Inflammatory macrophage treated with lipopolysaccharide for 1 hour (primary cell): ENCODE data around the gene SCARF1.
A peak's percentile ranks its signal among the peaks of the same experiment; 100 is the strongest.

Source experiments
- DNase-seq, 2 donors: peaks; one replicate each; pipeline ENCODE4 v3.0.0-alpha.2; 2020 to 2022

Gene SCARF1

DNA sequence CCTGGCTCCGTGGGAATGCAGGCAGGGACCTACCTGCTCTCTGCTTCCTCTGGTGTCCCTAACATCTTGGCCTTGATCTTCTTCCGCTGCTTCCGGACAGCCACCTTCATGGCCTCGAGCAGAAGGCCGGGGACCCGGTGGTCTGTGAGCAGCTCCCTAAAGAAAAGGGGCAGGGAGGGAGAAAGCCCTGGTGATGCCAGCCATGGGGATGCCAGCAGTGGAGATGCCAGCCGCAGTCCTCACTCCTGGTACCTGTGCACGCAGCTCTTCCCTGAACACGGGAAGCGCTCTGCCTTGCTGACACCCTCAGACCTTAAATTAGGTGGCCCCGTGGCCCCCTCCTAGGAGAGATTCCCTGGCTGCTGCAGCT, 2.3 kb upstream of the SCARF1 start:
- DNase-seq, result no peak

DNA sequence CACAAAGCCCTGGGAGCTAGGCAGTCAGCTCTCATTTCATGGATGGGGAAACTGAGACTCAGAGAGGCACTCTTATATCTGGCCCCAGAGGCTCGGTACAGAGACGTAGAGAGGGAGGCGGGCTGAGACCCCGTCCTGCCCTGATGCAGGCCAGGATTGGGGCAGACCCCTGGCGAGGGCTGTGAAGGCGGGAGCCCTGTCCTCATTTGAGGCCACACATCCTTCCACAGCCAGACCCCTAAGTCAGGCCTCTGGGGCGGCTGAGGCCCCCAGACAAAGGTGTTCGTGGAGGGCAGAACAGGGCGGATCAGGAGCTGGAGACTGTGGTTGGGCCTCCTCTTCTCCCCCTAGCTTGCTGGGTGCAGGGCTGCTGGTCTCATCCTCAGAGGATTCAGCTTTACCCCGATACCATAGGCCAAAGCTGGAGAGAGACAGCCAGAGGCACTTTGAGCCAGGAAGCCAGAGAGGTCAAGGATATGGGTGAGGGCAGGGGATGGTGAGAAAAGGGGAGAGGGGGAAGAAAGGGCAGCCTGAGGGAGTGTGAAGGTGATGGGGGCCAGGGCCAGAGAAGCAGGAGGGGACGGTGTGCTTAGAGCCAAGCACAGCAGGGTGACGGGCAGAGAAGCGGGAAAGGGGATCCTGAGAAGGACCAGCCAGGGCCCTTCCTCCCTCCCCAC, 805 bp upstream of the SCARF1 start:
- DNase-seq, result no peak

DNA sequence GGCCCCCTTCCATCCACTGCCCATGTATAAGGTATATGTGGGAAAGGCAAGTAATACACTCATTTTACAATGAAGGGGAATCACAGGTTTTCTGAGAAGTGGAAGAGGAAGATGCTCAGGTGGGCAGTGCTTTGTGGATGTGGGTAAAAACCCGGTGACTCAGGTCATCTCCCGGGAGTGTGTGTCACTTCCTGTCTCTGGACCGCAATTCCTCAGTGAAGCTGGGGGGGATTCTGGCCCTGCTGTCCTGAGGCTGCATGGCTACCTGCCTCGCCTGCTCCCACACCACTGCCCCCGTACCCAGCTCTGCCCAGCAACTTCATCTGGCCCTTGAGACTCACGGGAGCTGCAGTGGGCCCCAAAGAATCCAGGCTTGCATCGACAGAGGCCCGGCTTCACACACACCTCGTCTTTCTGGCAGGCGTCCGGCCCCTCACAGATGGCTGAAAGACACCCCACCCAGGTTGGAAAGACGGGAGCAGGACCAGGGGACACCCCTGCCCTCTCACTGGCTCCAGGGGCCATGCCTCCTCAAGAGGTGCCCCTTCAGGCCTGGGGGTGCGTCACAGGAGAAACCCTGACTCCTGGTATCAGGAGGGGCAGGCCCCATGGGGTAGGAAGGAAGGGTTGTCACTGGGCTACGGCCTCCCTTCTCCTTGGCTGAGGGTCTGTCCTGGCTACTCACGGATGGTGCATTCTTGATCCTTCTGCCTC, 882 bp downstream of the SCARF1 start:
- DNase-seq, result peak; percentile 58 to 88

DNA sequence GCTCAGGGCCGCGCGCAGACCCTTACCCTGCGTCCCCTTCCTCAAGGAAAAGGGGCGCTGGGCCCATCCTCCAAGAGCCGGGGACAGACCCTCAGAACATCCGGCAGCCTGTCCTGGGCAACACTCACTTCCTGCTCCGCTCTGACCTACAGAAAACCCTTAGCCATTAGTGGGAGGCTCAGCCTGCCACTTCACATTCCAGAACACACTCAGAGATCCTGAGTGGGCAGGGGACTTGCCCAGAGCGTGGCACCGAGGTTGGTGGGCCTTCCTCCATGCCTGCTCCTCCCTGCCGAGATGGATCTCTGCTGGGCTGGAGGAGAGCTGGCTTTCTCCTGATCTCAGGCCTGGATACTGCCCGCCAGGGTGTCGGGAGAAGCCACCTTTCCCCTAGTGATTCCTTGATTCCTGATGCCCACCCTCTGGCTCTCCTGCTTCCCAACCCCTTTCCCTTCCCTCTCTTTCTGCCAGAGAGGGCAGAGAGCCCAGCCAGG, 1.5 kb downstream of the SCARF1 start:
- peak; percentile 58 to 84 for DNase-seq

DNA sequence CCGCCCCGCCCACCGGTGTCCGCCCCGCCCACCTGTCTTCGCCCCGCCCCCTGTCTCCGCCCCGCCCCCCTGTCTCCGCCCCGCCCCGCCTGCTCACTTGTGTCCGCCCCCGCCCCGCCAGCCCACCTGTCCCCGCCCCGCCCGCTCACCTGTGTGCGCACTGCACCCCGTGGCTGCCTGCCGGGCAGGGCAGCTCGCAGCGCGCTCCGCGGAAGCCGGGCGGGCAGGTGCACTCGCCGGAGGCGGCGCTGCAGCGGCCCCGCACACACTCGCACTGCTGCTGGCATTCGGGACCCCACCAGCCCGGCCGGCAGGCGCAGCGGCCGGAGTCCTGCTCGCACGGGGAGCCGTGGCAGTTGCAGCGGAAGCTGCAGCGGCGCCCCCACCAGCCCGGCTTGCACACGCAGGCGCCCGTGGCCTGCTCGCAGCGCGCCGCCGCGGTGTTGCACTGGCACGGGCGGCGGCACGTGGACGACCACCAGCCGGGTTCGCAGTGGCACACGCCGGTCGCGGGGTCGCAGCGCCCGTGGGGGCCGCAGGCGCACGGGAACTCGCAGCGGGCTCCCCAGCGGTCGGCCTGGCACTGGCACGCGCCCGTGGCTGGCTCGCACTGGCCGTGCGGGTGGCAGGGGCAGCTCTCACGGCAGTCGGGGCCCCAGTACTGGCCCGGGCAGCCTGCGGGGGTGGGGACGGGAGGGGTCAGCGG, 2.1 kb downstream of the SCARF1 start:
- DNase-seq, result no peak

DNA sequence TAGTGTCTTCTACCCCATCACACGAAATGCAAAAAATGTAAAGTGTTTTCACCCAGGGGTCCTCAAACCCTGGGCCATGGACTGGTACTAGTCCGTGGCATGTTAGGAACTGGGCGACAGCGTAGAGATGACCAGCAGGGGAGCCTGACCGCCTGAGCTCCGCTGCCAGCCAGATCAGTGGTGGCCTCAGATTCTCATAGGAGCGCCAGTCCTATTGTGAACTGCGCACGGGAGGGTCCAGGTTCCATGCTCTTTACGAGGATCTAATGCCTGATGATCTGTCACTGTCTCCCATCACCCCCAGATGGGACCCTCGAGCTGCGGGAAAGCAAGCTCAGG, 4.5 kb downstream of the SCARF1 start:
- no peak for DNase-seq

DNA sequence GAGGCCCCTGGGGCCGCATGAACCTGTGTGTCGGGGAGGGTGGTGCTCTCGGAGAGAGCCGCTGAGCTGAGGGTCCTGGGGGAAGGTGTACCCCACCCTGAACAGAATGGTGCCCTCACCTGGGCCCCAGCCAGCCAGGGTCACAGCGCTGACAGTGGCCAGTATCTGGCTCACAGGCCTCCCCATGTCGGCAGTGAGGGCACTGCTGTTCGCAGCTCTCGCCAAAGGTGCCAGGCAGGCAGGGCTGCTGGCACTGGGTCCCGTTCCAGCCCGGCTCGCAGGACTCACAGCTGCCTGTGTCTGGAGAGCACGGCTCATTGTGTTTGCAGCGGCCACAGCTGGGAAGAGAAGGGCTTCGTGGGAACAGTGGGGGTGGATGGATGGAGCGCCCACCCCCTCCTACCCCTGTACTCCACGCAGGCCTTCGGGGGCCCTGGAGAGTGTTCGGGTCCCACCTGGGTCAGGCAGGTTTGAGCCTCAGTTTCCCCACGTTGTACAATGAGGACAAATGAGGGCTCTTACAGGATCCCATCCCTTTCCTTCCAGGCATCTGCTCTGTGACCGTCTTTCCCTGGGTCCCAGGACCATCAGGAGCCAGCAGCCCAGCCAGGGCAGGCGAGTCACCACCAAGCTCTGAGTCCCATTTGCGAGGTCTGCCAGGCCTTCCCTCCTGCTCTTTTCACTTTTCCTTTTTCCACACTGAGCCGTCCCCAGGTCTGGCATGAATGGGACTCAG, 5.0 kb downstream of the SCARF1 start:
- DNase-seq, result no peak

DNA sequence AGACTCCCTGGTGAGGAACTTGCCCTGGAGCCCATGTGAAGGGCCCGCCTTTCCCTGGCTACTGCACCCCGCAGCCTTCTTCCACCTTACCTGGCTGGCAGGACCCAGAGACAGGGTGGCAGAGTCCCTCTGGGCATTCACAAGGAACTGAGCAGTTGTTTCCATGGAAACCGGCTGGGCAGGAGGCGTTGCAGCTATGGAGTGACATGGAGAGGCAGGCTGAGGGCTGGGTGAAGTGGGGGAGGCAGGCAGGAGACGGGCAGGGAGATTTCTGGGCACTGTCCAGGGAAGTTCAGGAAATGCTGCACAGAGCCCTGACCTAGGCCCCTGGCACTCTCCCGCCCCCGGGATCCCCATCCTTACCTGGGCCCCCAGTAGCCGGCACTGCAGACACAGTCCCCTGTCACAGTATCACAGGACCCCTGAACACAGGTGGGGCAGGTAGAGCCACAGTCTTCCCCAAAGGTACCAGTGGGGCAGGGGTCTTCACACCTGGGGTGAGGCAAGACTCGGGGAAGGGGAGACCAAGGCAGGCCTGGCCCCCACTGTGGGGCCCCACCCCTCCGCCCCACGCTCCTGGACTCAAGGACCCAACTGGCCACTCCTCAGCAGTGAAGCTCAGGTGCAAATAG, 5.9 kb downstream of the SCARF1 start:
- no peak for DNase-seq

DNA sequence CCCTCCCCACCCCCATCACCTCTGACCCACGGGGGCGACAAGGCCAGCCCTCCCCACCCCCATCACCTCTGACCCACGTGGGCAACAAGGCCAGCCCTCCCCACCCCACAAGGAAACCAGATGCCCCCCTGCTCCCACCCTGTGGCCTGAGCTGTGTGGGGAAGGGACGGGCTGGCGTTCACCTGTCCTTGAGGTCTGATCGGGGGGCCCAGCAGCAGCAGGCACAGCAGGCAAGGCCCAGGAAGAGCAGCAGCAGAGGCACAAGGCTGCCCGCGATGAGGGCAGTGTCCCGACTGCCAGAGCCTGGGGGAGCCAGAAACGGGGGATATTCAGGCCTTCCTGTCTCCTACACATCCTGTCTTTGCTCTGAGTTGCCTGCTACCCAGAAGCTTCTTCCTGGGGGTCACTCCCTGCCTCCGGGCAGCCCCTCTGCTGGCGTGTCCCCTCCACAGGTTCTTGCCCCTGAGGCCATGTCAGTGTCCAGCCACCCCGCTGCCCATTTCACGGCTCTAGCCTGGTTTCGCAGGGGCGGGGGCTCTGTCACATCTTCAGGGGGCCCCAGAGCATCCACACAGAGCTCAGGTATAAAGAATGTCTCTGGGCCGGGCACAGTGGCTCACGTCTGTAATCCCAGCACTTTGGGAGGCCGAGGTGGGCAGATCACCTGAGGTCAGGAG, 6.8 kb downstream of the SCARF1 start:
- no peak for DNase-seq

DNA sequence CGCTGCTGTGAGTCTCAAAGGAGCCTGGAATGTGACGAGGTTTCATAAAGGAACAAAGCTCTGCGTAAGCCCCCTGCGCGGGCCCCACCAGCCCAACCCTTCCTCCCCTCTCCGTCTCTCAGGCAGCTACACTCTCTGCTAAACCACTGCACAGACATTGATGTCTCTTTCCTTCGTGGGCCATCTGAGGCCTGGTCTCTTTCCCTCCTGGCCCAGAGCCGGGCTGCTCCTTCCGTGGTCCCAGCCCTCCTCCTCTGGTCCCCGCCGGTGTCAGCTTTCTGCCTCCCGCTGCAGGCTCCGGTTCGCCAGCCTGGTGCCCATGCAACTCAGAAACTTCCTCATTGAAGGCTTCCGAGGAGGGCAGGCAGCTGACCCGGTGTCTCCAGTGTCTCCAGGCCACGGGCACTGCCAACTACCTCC, 7.4 kb downstream of the SCARF1 start:
- DNase-seq, result no peak

DNA sequence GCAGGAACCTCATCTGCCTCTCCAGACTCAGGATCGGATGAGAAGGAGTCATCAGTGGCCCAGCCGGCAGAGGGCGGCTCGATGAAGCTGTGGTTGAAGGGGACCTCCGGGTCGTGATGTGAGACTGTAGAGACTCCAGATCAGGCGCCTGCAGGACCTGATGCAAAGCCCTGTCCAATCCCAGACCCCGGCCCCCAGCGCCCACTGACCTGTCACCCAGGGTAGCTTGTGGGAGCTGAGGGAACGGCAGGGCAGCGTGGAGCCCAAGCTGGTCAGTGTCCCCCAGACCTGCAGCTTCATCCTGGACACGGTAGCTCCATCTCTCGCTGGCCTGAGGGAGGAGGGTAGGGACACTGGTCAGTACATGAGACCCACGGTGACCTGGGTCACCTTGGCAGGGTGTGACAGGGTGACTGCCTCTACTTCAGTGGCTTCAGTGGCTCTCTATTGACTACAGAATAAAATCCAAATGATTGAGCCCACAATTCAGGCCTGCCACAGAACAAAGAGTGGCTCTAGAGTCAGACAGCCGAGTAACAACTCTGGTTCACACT, 8.7 kb downstream of the SCARF1 start:
- no peak for DNase-seq

DNA sequence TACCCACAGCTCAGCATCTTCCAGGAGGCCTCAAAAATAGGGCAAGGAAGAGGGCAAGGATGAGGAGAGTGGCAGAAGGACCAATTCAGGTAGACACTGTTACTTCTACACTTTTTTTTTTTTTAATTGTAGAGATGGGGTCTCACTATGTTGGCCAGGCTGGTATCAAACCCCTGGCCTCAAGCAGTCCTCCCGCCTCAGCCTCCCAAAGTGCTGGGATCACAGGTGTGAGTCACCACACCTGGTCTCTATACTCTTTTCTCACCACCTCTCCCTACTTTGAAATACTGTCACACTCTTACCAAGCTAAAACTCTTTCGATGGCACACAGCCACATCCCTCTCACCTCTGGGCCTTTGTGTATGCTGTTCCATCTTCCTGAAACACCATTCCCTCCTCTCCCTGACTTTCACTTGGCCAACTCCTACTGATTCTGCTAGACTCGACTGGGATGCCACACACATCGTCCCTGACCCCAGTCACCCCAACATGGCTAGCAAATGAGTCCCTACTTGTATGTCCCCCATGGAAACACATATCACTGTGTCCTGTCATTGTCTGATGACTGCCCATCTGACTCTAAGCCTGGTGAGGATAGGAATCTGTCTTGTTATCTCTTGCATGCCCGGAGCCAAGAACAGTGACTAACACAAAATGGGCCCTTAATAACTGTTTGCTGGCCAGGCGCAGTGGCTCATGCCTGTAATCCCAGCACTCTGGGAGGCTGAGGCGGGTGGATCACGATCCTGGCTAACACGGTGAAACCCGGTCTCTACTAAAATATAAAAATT, 9.7 kb downstream of the SCARF1 start:
- no peak for DNase-seq

DNA sequence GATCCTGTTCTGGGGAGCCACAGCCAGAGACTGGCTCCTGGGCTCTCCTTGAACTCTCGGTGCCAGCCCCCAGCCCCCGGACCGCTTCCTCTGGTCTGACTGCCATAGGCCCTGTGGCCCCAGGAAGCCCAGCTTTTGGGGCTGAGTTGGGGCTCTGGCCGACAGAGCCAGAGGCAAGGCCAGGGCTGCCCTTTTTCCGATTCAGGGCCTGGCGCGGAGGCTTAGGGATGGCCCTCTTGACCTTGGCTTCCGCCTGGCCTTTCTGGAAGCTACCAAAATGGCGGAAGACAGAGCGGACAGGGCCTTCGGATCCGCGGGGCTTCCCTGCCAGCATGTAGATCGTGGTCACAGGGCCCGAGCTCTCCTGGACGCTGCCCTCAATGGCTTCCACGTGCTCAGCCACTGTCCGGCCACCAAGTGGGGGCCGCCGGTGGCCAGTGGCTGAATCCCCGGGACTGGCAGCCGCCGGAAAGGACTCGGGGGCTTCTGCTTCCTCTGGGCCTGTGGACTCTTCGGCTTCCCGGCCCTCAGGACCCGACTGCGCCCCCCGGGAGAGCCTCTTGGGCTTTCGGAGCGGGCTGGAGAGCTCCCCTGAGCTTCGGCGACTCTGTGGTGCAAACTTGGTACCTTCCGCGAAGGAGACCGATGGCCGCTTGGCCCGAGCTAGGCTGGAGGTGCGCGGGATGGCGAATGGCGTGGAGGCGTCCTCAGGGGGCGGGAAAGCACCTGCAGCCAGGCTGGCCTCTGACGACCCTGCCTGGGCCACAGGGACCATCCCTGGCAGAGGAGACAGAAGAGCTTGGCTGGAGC, 10.5 kb downstream of the SCARF1 start:
- no peak for DNase-seq

DNA sequence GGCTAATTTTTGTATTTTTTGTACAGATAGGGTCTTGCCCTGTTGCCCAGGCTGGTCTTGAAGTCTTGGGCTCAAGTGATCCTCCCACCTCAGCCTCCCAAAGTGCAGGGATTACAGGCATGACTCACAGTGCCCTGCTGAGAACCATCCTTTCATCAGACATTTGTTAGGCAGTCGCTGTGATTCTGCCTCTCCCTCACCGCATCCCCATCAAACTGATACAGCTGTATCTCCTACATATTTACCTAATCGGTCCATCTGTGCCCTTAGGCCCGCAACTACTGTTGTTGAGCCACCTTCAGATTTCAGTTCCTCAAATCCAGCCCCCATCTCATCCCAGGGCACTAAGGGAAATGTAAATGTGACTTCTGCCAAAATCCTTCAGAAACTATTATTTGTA, 14.9 kb downstream of the SCARF1 start:
- peak in 1 of 2 donors; percentile 34 for DNase-seq

DNA sequence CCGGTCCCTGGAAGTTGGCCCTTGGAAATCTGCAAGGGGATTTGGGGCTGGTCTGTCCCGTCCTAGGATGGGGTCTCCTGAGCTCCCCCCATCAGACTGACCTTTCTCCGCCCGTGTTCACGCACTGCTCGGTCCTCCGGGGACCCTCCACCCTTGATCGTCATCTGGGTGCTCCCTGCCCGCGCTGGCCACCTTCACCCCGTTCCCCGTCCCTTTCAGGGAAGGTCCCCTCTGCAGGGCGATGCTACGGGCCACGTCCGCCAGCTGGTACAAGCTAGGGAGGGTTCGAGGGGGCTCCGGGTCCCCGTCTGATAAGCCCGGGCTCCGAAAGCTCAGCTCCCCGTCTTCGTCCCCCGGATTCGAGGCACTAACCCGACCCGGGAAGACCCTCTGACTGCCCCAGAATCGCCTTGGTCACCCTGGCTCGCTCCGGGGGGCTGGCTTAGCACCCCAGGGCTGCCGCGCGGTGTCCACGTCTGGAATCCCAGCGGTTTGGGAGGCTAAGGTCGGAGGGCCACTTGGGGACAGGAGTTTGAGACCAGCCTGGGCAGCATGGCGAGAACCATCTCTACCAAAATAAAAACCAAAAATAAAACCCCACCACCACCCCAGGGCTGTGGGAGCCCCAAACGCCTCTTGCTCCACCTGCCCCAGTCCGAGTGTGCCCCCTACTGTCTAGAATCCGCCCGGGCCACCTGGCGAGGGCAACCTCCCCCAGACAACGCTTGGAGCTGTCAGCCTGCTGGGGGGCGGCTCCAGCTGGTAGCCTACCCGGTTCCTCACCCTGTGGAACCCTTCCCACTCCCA, 15.8 kb downstream of the SCARF1 start:
- peak in 1 of 2 donors; percentile 63 for DNase-seq

DNA sequence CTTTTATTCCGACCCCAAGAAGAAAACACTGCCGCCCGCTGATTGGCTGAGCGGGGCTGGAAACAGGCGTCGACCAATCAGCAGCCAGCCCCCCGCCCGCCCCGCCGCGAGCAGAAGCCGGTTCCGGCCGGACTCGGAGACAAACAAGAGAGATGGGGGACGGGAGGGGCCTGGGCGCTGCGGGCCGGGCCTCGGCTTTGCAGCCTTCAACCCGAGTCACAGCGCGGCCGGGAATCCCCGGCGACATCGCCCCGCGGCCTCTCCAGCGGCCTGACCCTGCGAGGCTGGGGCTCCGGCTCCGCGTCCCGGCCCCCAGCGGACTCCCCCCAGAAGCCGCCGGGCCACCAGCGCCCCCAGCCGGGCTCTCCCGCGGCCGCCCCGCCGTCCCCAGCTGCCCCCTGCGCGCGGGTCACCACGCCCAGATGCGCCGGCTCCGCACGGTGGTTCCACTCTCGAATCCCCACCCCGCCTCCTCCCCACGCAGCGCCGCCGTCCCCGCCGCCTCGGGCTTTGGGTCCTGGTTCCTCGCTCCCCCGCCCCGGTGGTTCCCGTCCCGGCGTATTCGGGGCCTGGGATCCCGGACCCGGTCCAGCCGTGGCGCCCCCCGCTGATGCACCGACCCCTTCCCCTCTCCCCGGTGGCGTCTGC, 16.6 kb downstream of the SCARF1 start:
- peak; percentile 87 to 93 for DNase-seq

DNA sequence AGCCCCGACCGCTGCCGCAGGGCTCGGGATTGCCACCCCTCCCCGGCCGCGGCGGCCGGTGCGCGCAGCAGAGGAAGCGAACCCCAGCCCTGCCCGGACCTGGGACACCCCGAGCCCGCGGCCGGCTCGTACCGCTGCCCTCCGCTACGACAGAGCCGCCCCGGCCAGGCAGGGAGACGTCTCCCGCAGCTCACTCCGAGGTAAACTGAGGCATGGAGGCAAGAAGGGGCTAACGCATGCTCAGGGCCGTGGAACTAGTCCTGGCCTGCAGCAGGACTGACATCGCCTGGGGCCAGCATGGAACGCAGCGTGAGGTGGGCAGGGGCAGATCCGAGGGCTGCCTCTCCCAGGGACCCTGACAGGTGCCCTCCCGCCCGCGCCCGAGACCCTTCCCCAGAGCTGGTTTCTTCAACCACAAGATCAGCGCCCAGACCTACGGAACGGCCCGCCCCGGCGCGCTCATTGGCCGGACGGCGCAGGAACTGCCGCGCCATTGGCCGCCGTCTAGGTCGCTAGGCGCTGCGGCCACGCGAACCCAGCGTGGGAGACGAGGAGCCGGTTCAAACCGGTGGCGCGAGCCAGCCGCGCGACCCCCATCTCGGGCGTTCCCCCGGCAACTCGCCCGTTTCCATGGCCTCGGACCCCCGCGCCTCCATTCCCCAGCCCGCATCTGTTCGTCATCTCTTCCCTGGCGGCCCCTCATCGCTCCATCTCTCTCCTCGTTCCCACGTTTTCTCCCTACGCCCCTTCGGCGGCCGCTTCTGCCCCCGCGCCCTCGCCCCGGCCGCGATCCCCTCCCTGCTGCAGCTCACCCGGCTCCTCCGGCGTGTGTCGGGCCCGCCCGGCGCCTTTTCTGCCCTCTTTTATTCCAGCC, 17.3 kb downstream of the SCARF1 start, which contains the start of gene SLC43A2:
TSS of gene SLC43A2 (minus strand) at position 853 of the 874 bp plus-strand sequence. CDS start 960 bp downstream, outside the sequence.
- peak; percentile 79 to 82 for DNase-seq
